ENCODE data around the gene RASA4B. TPM values are rescaled to one million over a fixed set of nuclear protein-coding genes. Genes with fewer than 3 reads are reported as not detected.
"Not testable (repeated sequence)": the region's sequence is repeated elsewhere in the genome, so short reads cannot be mapped to it uniquely, and the experiment has no call there.

The RASA4B gene
- total RNA-seq, 1 experiment from 2014 or later = 1.2 TPM

DNA sequence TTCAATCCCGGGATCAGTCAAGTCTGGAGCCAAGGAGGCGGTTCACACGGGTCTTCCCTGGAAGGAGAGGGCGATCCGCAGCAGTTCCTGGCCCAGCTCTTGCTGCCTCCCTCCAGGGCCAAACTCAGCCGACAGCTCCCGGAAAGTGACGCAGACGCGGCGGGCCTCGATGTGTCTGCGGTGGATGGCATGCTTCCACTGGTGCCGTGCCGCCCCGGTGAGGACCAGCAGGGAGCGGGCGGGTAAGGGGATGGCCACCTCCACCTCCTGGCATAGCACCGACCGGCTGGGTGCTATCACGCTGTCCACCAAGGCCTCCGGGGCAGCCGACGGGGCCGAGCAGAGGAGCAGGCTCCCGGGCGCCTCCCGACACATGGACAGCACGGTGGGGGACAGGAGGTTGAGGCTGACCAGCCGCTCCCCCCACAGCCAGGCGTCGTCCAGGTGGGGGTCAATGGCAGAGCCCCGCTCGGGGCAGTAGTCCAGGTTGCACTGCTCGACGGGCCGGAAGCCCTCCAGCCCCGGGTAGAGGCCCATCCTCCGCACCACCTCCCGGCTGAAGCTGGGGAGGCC, 60.1 kb downstream of the RASA4B start:
- Histone ChIP-seq H2AFZ (no peak overlapping the region), H3K27me3 (ENCODE audit: insufficient read depth, low read depth) (no peaks in the 10 kb centered on the region)
- CTCF ChIA-PET = no interaction called here

DNA sequence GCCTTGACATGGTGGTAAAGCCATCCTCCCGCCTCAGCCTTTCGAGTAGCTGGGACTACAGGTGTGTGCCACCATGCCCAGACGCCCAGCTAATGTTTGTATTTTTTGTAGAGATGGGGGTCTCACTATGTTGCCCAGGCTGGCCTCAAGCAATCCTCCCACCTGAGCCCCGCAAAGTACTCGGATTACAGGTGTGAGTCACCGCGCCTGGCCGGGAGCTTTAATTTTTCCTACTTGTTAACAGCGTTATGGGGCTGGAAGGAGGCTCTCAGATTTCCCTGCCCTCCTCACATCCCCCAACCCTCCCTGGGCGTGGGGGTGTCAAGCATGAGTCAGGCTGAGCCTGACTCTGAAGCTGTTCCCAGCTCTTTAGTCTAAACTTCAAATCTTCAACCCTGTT, 61.2 kb downstream of the RASA4B start:
- ChIA-PET CTCF (interaction anchor here (0.9 to 1.2 kb wide), 2 partner anchors 10 to 52 kb away, joined by 3 to 4 read pairs; no protein-coding TSS in a partner anchor), POLR2A (ENCODE audit: unreplicated experiment) (interaction anchor here (0.5 to 0.6 kb wide), 6 partner anchors 9 to 659 kb away, joined by 3 to 17 read pairs (median 4); no protein-coding TSS in a partner anchor)
- Histone ChIP-seq H3K9me2 (ENCODE audit: insufficient read depth) (no peaks in the 10 kb centered on the region), H3K27ac (no peak overlapping the region), H3K4me1 (replicated peaks; ENCODE audit: insufficient read depth) (no peaks in the 10 kb centered on the region), H3K4me3 (no peak overlapping the region), H3F3A (ENCODE audit: insufficient read depth, low read depth) (0 out of 2 replicates have a peak, but pooled peaks cover 6% of the 10 kb centered on the region), H4K20me1 (ENCODE audit: insufficient read depth) (no peaks in the 10 kb centered on the region), H3K79me2 (ENCODE audit: low read depth) (no peaks in the 10 kb centered on the region), H3K27me3 (ENCODE audit: insufficient read depth, low read depth) (no peaks in the 10 kb centered on the region), H3K36me3 (ENCODE audit: low read depth) (no peaks in the 10 kb centered on the region), H3K9me3 (ENCODE audit: insufficient read depth, low read depth) (no peaks in the 10 kb centered on the region), H3K4me2 (no peak overlapping the region), H2AFZ (no peak overlapping the region)
- no TSS peak for BruUV-seq (replicated peaks)
- TF ChIP-seq, protein P1, sequence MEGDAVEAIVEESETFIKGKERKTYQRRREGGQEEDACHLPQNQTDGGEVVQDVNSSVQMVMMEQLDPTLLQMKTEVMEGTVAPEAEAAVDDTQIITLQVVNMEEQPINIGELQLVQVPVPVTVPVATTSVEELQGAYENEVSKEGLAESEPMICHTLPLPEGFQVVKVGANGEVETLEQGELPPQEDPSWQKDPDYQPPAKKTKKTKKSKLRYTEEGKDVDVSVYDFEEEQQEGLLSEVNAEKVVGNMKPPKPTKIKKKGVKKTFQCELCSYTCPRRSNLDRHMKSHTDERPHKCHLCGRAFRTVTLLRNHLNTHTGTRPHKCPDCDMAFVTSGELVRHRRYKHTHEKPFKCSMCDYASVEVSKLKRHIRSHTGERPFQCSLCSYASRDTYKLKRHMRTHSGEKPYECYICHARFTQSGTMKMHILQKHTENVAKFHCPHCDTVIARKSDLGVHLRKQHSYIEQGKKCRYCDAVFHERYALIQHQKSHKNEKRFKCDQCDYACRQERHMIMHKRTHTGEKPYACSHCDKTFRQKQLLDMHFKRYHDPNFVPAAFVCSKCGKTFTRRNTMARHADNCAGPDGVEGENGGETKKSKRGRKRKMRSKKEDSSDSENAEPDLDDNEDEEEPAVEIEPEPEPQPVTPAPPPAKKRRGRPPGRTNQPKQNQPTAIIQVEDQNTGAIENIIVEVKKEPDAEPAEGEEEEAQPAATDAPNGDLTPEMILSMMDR (conservative IDR thresholded peaks at IDR 0.05) = no peak
- TF ChIP-seq EZH2 (IDR thresholded peaks at IDR 0.05; ENCODE audit: low read depth) = no peak
- peak in 1 of 2 experiments; percentile 65 for DNase-seq
- intact Hi-C loops (cut with micrococcal nuclease; ENCODE audit: unreplicated experiment) = no loop called here

More for the DNA sequence above, 60.1 kb downstream of the RASA4B start:
- H4K20me1 ChIP-seq (ENCODE audit: insufficient read depth) = no peaks in the 10 kb centered on the region
- no peaks in the 10 kb centered on the region for H3K4me1 ChIP-seq (replicated peaks; ENCODE audit: insufficient read depth)
- no TSS peak for BruUV-seq (replicated peaks)
- intact Hi-C loops (cut with micrococcal nuclease; ENCODE audit: unreplicated experiment) = no loop called here
- no peaks in the 10 kb centered on the region for H3K79me2 ChIP-seq (ENCODE audit: low read depth)
- H3K4me3 ChIP-seq = no peak overlapping the region
- H3K9me3 ChIP-seq (ENCODE audit: insufficient read depth, low read depth) = no peaks in the 10 kb centered on the region
- H3K27ac ChIP-seq = no peak overlapping the region
- 0 out of 2 replicates have a peak, but pooled peaks cover 6% of the 10 kb centered on the region for H3F3A ChIP-seq (ENCODE audit: insufficient read depth, low read depth)
- no peaks in the 10 kb centered on the region for H3K9me2 ChIP-seq (ENCODE audit: insufficient read depth)
- H3K4me2 ChIP-seq = no peak overlapping the region
- POLR2A ChIA-PET (ENCODE audit: unreplicated experiment) = no interaction called here
- no peaks in the 10 kb centered on the region for H3K36me3 ChIP-seq (ENCODE audit: low read depth)
- TF ChIP-seq, protein P1 (conservative IDR thresholded peaks at IDR 0.05) = no peak
- no peak for DNase-seq

DNA sequence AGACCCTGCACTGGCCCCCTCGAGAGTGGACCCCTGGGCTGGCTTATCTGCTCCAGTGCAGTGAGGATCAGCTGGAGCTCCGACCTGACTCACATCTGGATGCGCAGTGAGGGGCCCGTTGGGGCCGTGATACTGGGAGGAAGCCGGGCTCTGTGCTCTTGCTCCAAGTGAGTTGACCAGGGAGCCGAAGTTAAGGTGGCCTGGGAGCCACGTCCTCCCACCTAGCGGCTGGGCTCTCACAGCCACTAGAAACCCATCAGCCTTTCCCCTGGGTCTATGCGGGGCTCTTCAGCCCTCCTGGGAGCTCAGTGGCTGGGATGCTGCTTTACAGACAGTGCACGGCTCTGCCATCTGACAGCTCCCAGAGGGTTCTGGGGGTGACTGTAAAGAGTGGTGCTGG, 62.0 kb downstream of the RASA4B start:
- intact Hi-C loops (cut with micrococcal nuclease; ENCODE audit: unreplicated experiment) = no loop called here
- Histone ChIP-seq H3K79me2 (ENCODE audit: low read depth) (no peaks in the 10 kb centered on the region), H2AFZ (no peak overlapping the region), H3K27me3 (ENCODE audit: insufficient read depth, low read depth) (no peaks in the 10 kb centered on the region), H3K9me3 (ENCODE audit: insufficient read depth, low read depth) (no peaks in the 10 kb centered on the region), H3K27ac (no peak overlapping the region), H3K9me2 (ENCODE audit: insufficient read depth) (no peaks in the 10 kb centered on the region), H3K36me3 (ENCODE audit: low read depth) (no peaks in the 10 kb centered on the region), H4K20me1 (ENCODE audit: insufficient read depth) (no peaks in the 10 kb centered on the region), H3K4me2 (no peak overlapping the region), H3K4me1 (replicated peaks; ENCODE audit: insufficient read depth) (no peaks in the 10 kb centered on the region), H3F3A (ENCODE audit: insufficient read depth, low read depth) (0 out of 2 replicates have a peak, but pooled peaks cover 6% of the 10 kb centered on the region), H3K4me3 (no peak overlapping the region)
- no peak for DNase-seq
- TF ChIP-seq, protein P1 (conservative IDR thresholded peaks at IDR 0.05) = no peak
- no TSS peak for BruUV-seq (replicated peaks)
- ChIA-PET CTCF (interaction anchor here (0.5 to 1.2 kb wide), 3 partner anchors 11 to 1015 kb away, joined by 3 to 4 read pairs (median 4); no protein-coding TSS in a partner anchor), POLR2A (ENCODE audit: unreplicated experiment) (interaction anchor here (0.5 kb wide), 1 partner anchor 12 kb away, joined by 5 read pairs; no protein-coding TSS in a partner anchor)

DNA sequence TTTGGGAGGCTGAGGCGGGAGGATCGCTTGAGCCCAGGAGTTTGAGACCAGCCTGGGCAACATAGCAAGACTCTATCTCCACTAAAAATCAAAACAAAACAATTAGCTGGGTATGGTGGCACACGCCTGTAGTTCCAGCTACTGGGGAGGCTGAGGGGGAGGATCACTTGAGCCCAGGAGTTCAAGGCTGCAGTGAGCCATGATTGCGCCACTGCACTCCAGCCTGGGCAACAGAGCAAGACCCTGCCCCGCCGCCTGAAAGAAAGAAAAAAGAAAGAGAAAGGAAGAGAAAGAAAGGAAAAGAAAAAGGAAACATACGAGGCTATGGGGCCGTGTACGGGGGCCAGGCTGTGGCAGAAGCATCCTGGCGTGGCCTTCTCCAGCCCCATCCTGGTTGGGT, 62.6 kb downstream of the RASA4B start:
- BruUV-seq (replicated peaks); CTCF ChIA-PET; POLR2A ChIA-PET (ENCODE audit: unreplicated experiment); H3K9me2 ChIP-seq (ENCODE audit: insufficient read depth); H3K36me3 ChIP-seq (ENCODE audit: low read depth); H3K4me1 ChIP-seq (replicated peaks; ENCODE audit: insufficient read depth); H3K79me2 ChIP-seq (ENCODE audit: low read depth); DNase-seq; H3K27me3 ChIP-seq (ENCODE audit: insufficient read depth, low read depth); H2AFZ ChIP-seq; H4K20me1 ChIP-seq (ENCODE audit: insufficient read depth); H3K9me3 ChIP-seq (ENCODE audit: insufficient read depth, low read depth); H3K4me3 ChIP-seq; H3F3A ChIP-seq (ENCODE audit: insufficient read depth, low read depth); intact Hi-C loops (cut with micrococcal nuclease; ENCODE audit: unreplicated experiment); H3K4me2 ChIP-seq; H3K27ac ChIP-seq: not testable (repeated sequence)
